HG02642 (cell line): Measurements from ENCODE around the gene NMT1.

Experiments used
- ATAC-seq: cut with Tn5 transposase; IDR thresholded peaks from one replicate; pipeline ENCODE4 v1.9.1; 2021; ENCODE audit warnings: mild to moderate bottlenecking; ENCODE audit not compliant: unreplicated experiment, poor library complexity

Gene NMT1

GRCh38 chr17:45073414-45074070 is 12.4 kb downstream of the NMT1 start:
- no peak for ATAC-seq

GRCh38 chr17:45077643-45078042 is 16.5 kb downstream of the NMT1 start:
- ATAC-seq = no peak

GRCh38 chr17:45081047-45081703 is 20.1 kb downstream of the NMT1 start:
- ATAC-seq = no peak

- no peak for ATAC-seq
Measured at GRCh38 chr17:45086391-45086790, 25.3 kb downstream of the NMT1 start.

- no peak for ATAC-seq
Measured at GRCh38 chr17:45086865-45087503, 25.9 kb downstream of the NMT1 start.

GRCh38 chr17:45087504-45087975 is 26.4 kb downstream of the NMT1 start:
- ATAC-seq = no peak

- no peak for ATAC-seq
Measured at GRCh38 chr17:45087978-45088377, 26.9 kb downstream of the NMT1 start.

- no peak for ATAC-seq
Measured at GRCh38 chr17:45088741-45089140, 27.6 kb downstream of the NMT1 start.

GRCh38 chr17:45090711-45091110 is 29.6 kb downstream of the NMT1 start:
- no peak for ATAC-seq

- ATAC-seq = no peak
Measured at GRCh38 chr17:45091778-45092425, 30.8 kb downstream of the NMT1 start.

- no peak for ATAC-seq
Measured at GRCh38 chr17:45092911-45093430, 31.9 kb downstream of the NMT1 start.

- ATAC-seq = no peak
Measured at GRCh38 chr17:45093444-45094110, 32.5 kb downstream of the NMT1 start.

- ATAC-seq = no peak
Measured at GRCh38 chr17:45096141-45096540, 35.0 kb downstream of the NMT1 start.

- ATAC-seq = no peak
Measured at GRCh38 chr17:45096926-45097325, 35.8 kb downstream of the NMT1 start.

GRCh38 chr17:45098081-45098868 is 37.2 kb downstream of the NMT1 start:
- ATAC-seq = no peak

GRCh38 chr17:45098869-45099616 is 37.9 kb downstream of the NMT1 start:
- ATAC-seq = no peak

- no peak for ATAC-seq
Measured at GRCh38 chr17:45101546-45101882, 40.4 kb downstream of the NMT1 start.

GRCh38 chr17:45101883-45102811 is 41.0 kb downstream of the NMT1 start:
- no peak for ATAC-seq
